GM10248 (cell line): ENCODE measurements around the gene ATF7IP.
"Not testable (repeated sequence)": the region's sequence is repeated elsewhere in the genome, so short reads cannot be mapped to it uniquely, and the experiment has no call there.

Source experiments
- CTCF ChIA-PET: fragments of 300-600 bp; sonication (Branson Sonifier 250); formaldehyde crosslinking; extraction: SDS; loops from one replicate; lab custom pipeline; 2021; ENCODE audit warnings: antibody characterized with exemption; lab: Yijun Ruan, JAX
- POLR2A ChIA-PET: fragments of 350-650 bp; sonication (Branson Sonifier 250); formaldehyde crosslinking; extraction: SDS; loops from one replicate; lab custom pipeline; 2020; ENCODE audit warnings: antibody characterized with exemption; lab: Yijun Ruan, JAX
- DNase-seq: peaks from one replicate; pipeline ENCODE4 v3.0.0; 2012; ENCODE audit errors: extremely low spot score
- CTCF ChIP-seq: IDR thresholded peaks from 2 replicates; pipeline ENCODE4 v1.5.1; 2012; ENCODE audit warnings: mild to moderate bottlenecking, low read depth; ENCODE audit errors: extremely low read depth, missing control alignments, control extremely low read depth

Gene ATF7IP

DNA sequence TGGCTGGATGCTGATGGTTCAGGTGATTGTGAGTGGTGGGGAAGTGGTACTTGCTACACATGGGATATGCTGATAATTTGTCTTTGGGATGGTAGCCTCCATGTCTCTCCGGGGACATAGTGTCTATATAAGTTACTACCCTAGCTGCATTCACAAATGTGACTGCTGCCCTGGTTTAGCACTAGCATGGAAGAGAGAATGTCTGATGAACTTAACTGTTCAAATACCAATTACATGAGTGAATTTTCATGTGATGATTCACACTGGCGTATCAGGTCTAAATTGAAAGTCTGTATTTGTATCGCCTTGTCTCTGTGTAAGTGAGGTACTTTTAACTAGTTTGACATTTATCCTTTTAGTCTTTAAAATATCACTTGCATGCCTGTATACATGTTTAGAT, 34.4 kb downstream of the ATF7IP start:
- CTCF ChIA-PET: interaction anchor here (0.9 to 1.2 kb wide), 2 partner anchors 16 to 29 kb away, joined by 3 to 4 read pairs; no protein-coding TSS in a partner anchor
- no peak for DNase-seq
- POLR2A ChIA-PET: no interaction called here
- no peak for TF ChIP-seq CTCF

DNA sequence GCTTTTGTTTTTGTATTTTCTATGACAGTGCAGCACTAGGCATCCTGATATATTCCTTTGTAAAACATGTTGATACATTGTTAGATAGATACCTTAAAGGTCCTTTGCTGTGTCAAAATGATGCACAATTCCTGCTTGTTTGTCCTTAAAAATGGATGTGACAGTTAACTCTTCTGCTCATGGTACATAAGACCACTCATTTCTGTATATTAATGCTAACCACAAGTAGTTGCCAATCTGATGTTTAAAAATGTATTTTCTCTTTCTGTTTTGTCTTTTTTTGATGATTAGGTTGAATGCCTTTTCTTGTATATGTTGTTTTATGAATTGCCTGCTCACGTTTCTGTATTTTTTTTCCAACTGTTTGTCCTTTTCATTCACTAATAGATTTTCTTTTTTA, 35.1 kb downstream of the ATF7IP start:
- DNase-seq: no peak
- POLR2A ChIA-PET: no interaction called here
- CTCF ChIA-PET: no interaction called here
- no peak for TF ChIP-seq CTCF

DNA sequence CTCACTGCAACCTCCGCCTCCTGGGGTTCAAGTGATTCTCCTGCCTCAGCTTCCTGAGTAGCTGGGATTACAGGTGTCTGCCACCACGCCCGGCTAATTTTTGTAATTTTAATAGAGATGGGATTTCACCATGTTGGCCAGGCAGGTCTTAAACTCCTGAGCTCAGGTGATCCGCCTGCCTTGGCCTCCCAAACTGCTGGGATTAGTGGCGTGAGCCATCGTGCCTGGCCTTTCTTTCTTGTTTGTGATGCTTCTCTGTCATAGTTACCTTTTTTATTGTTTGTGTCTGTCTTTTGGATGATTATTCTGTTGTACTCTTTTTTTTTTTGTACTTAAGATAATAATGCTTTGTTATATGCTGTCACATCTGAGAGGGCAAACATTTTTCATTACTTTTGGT, 35.8 kb downstream of the ATF7IP start:
- ChIA-PET POLR2A (interaction anchor here (0.6 kb wide), 1 partner anchor 9 kb away, joined by 8 read pairs; no protein-coding TSS in a partner anchor), CTCF (interaction anchor here (1.2 to 1.8 kb wide), 2 partner anchors 19 to 161 kb away, joined by 3 to 4 read pairs; no protein-coding TSS in a partner anchor)

DNA sequence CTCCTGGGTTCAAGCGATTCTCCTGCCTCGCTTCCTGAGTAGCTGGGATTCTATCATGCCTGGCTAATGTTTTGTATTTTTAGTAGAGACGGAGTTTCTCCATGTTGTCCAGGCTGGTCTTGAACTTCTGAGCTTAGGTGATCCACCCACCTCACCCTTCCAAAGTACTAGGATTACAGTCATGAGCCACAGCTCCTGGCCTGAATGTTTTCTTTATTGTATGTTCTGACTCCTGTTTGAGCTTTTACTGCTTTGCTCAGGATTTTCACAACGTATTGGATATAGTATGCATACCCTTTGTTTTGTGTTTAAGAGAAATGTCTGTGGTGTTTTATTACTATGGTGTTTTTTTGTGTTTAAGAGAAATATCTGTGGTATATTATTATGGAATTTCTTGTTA, 37.2 kb downstream of the ATF7IP start:
- POLR2A ChIA-PET: no interaction called here
- DNase-seq: no peak

More for the DNA sequence above, 35.8 kb downstream of the ATF7IP start:
- DNase-seq: not testable (repeated sequence)

GRCh38 chr12:14403293-14403692, 37.8 kb downstream of the ATF7IP start:
- DNase-seq: no peak
- CTCF ChIA-PET: interaction anchor here (1.4 to 2.0 kb wide), 6 partner anchors 10 to 165 kb away, joined by 4 to 7 read pairs (median 4); no protein-coding TSS in a partner anchor
- POLR2A ChIA-PET: interaction anchor here (0.5 kb wide), 1 partner anchor 122 kb away, joined by 3 read pairs; no protein-coding TSS in a partner anchor
- TF ChIP-seq CTCF: no peak

More for the DNA sequence above, 37.2 kb downstream of the ATF7IP start:
- CTCF ChIA-PET: interaction anchor here (1.2 to 2.0 kb wide), 7 partner anchors 10 to 165 kb away, joined by 3 to 7 read pairs (median 4); no protein-coding TSS in a partner anchor
- TF ChIP-seq CTCF: no peak

- peak; percentile 38 for DNase-seq
- no peak for TF ChIP-seq CTCF
- CTCF ChIA-PET: interaction anchor here (1.4 to 2.0 kb wide), 3 partner anchors 17 to 166 kb away, joined by 4 to 7 read pairs (median 5); no protein-coding TSS in a partner anchor
- POLR2A ChIA-PET: interaction anchor here (0.5 kb wide), 1 partner anchor 123 kb away, joined by 3 read pairs; no protein-coding TSS in a partner anchor
Observed at GRCh38 chr12:14403711-14404196, 38.3 kb downstream of the ATF7IP start.

- DNase-seq, CTCF ChIA-PET, POLR2A ChIA-PET: not testable (repeated sequence)
Observed at GRCh38 chr12:14405407-14405806, 39.9 kb downstream of the ATF7IP start.
